NT2/D1 (cell line): ENCODE measurements around the gene SQOR.

Source experiments
- DNase-seq: peaks from one replicate; pipeline ENCODE4 v3.0.0-alpha.2; 2011; ENCODE audit warnings: low read depth, low spot score
- H3K27me3 ChIP-seq: 2 replicates; pipeline ENCODE4 v1.6.0; 2011; ENCODE audit warnings: mild to moderate bottlenecking; ENCODE audit not compliant: insufficient read length, insufficient read depth
- H3K36me3 ChIP-seq: 2 replicates; pipeline ENCODE4 v1.6.1; 2011; ENCODE audit warnings: mild to moderate bottlenecking, low read length, mixed read lengths; ENCODE audit not compliant: insufficient read depth, insufficient read length
- H3K4me1 ChIP-seq: 2 replicates; pipeline ENCODE4 v1.5.1; 2011; ENCODE audit not compliant: insufficient read depth, insufficient read length
- H3K4me3 ChIP-seq: 2 replicates; pipeline ENCODE4 v1.5.1; 2011; ENCODE audit warnings: low read depth; ENCODE audit not compliant: insufficient read length
- H3K9ac ChIP-seq: 2 replicates; pipeline ENCODE4 v1.6.0; 2011; ENCODE audit warnings: low read depth; ENCODE audit not compliant: insufficient read length
- H3K9me3 ChIP-seq: 2 replicates; pipeline ENCODE4 v1.5.1; 2011; ENCODE audit warnings: mild to moderate bottlenecking, low read length; ENCODE audit not compliant: insufficient read depth
- SUZ12 ChIP-seq: IDR thresholded peaks from 2 replicates; pipeline ENCODE4 v1.6.1; 2011; ENCODE audit not compliant: insufficient read length, insufficient read depth; ENCODE audit errors: extremely low read depth
- YY1 ChIP-seq: IDR thresholded peaks from 2 replicates; pipeline ENCODE4 v1.6.1; 2011; ENCODE audit not compliant: insufficient read length, insufficient read depth
- ZNF274 ChIP-seq: IDR thresholded peaks from 2 replicates; pipeline ENCODE4 v1.6.1; 2011; ENCODE audit warnings: mild to moderate bottlenecking, low read depth, low read length

SQOR gene

GRCh38 chr15:45674677-45675076 lies 39.8 kb downstream of the SQOR start:
- DNase-seq, result no peak
- Histone ChIP-seq H3K27me3 (no peaks in the 10 kb centered on the region), H3K9ac (no peak overlapping the region), H3K4me1 (no peaks in the 10 kb centered on the region), H3K9me3 (no peaks in the 10 kb centered on the region), H3K4me3 (no peak overlapping the region), H3K36me3 (no peaks in the 10 kb centered on the region)
- TF ChIP-seq SUZ12 (no peak), YY1 (no peak), ZNF274 (no peak)

- H3K4me1 ChIP-seq, result no peaks in the 10 kb centered on the region
- no peak overlapping the region for H3K4me3 ChIP-seq
- H3K27me3 ChIP-seq, result no peaks in the 10 kb centered on the region
- H3K9ac ChIP-seq, result no peak overlapping the region
- no peaks in the 10 kb centered on the region for H3K9me3 ChIP-seq
- DNase-seq, result no peak
- TF ChIP-seq ZNF274, result no peak
- no peak for TF ChIP-seq SUZ12
- no peak for TF ChIP-seq YY1
- no peaks in the 10 kb centered on the region for H3K36me3 ChIP-seq
These were observed 43.0 kb downstream of the SQOR start for GRCh38 chr15:45677797-45678196.

GRCh38 chr15:45678459-45679178 lies 43.8 kb downstream of the SQOR start:
- no peaks in the 10 kb centered on the region for H3K9me3 ChIP-seq
- H3K4me3 ChIP-seq, result no peak overlapping the region
- no peaks in the 10 kb centered on the region for H3K36me3 ChIP-seq
- H3K4me1 ChIP-seq, result no peaks in the 10 kb centered on the region
- DNase-seq, result no peak
- TF ChIP-seq ZNF274 (no peak), YY1 (no peak), SUZ12 (no peak)
- no peak overlapping the region for H3K9ac ChIP-seq
- H3K27me3 ChIP-seq, result no peaks in the 10 kb centered on the region

GRCh38 chr15:45684533-45684932 lies 49.7 kb downstream of the SQOR start:
- no peaks in the 10 kb centered on the region for H3K9me3 ChIP-seq
- H3K27me3 ChIP-seq, result no peaks in the 10 kb centered on the region
- H3K4me1 ChIP-seq, result no peaks in the 10 kb centered on the region
- H3K4me3 ChIP-seq, result no peak overlapping the region
- no peak for TF ChIP-seq SUZ12
- no peak for TF ChIP-seq YY1
- TF ChIP-seq ZNF274, result no peak
- H3K36me3 ChIP-seq, result no peaks in the 10 kb centered on the region
- no peak overlapping the region for H3K9ac ChIP-seq
- DNase-seq, result no peak

- TF ChIP-seq SUZ12, result no peak
- no peak for TF ChIP-seq ZNF274
These were observed 54.8 kb downstream of the SQOR start for GRCh38 chr15:45689616-45690015.

GRCh38 chr15:45690581-45691260 lies 55.9 kb downstream of the SQOR start:
- Histone ChIP-seq H3K4me1 (no peaks in the 10 kb centered on the region), H3K4me3 (no peak overlapping the region), H3K9me3 (no peaks in the 10 kb centered on the region), H3K36me3 (no peaks in the 10 kb centered on the region), H3K27me3 (no peaks in the 10 kb centered on the region), H3K9ac (no peak overlapping the region)
- no peak for DNase-seq
- TF ChIP-seq SUZ12, result no peak
- no peak for TF ChIP-seq ZNF274
- no peak for TF ChIP-seq YY1

More at GRCh38 chr15:45689616-45690015, 54.8 kb downstream of the SQOR start:
- Histone ChIP-seq H3K9me3 (no peaks in the 10 kb centered on the region), H3K27me3 (no peaks in the 10 kb centered on the region), H3K9ac (no peak overlapping the region), H3K4me1 (no peaks in the 10 kb centered on the region), H3K4me3 (no peak overlapping the region), H3K36me3 (no peaks in the 10 kb centered on the region)
- no peak for DNase-seq

- Histone ChIP-seq H3K27me3 (peaks cover 11% of the 10 kb centered on the region), H3K9ac (no peak overlapping the region), H3K4me1 (peaks cover 5% of the 10 kb centered on the region), H3K36me3 (no peaks in the 10 kb centered on the region), H3K9me3 (no peaks in the 10 kb centered on the region), H3K4me3 (no peak overlapping the region)
- TF ChIP-seq SUZ12 (no peak), YY1 (no peak), ZNF274 (no peak)
- DNase-seq, result no peak
These were observed 66.3 kb downstream of the SQOR start for GRCh38 chr15:45701108-45701507.
